CD4-positive, alpha-beta memory T cell (primary cell): ENCODE data around the gene FRMD4A. TPM values are rescaled to one million over a fixed set of nuclear protein-coding genes. Genes with fewer than 3 reads are reported as not detected.
A peak's percentile ranks its signal among the peaks of the same experiment; 100 is the strongest.

Experiments used
- CTCF ChIA-PET: fragments of 350-600 bp; sonication (Branson Sonifier 250); formaldehyde crosslinking; loops from one replicate; lab custom pipeline; 2021; ENCODE audit warnings: inconsistent platforms; ENCODE audit not compliant: partially characterized antibody; lab: Charles Lee
- POLR2A ChIA-PET: fragments of 350-600 bp; sonication (Branson Sonifier 250); formaldehyde crosslinking; loops from one replicate; lab custom pipeline; 2021; ENCODE audit not compliant: partially characterized antibody; lab: Charles Lee
- DNase-seq, 5 donors: peaks; one replicate each; pipeline versions ENCODE4 v3.0.0 to v3.0.0-alpha.2; 2020 to 2022; ENCODE audit warnings: mixed read lengths in 1 of 5
- H3K27ac ChIP-seq: one replicate; pipeline ENCODE4 v1.7.0; 2013; ENCODE audit warnings: low read depth, low read length
- H3K27me3 ChIP-seq: 2 replicates; pipeline ENCODE4 v1.7.0; 2013; ENCODE audit warnings: mild to moderate bottlenecking, low read length, moderate library complexity; ENCODE audit not compliant: insufficient read depth
- H3K36me3 ChIP-seq: 2 replicates; pipeline ENCODE4 v1.7.0; 2013; ENCODE audit warnings: mild to moderate bottlenecking, low read length, moderate library complexity; ENCODE audit not compliant: insufficient read depth
- H3K4me1 ChIP-seq: 2 replicates; pipeline ENCODE4 v1.7.0; 2013; ENCODE audit warnings: mild to moderate bottlenecking, low read length, moderate library complexity; ENCODE audit not compliant: insufficient read depth
- H3K4me3 ChIP-seq, 2 donors: one replicate each; pipeline ENCODE4 v1.7.0; 2013; ENCODE audit warnings: low read length in 2 of 2, mild to moderate bottlenecking in 1 of 2
- H3K9me3 ChIP-seq, 2 donors: one replicate each; pipeline ENCODE4 v1.7.0; 2013; ENCODE audit warnings: low read length in 2 of 2, control low read depth in 1 of 2; ENCODE audit not compliant: control insufficient read depth in 1 of 2
- H3K27ac Mint-ChIP-seq, 7 donors: one replicate each; pipeline ENCODE4 v1.8.0; 2020 to 2021; ENCODE audit warnings: mixed read lengths in 7 of 7, mild to moderate bottlenecking in 6 of 7, inconsistent platforms in 3 of 7, moderate library complexity in 3 of 7
- H3K27me3 Mint-ChIP-seq, 2 donors: one replicate each; pipeline ENCODE4 v1.8.0; 2020 to 2021; ENCODE audit warnings: mixed read lengths in 2 of 2
- H3K36me3 Mint-ChIP-seq, 2 donors: one replicate each; pipeline ENCODE4 v1.8.0; 2020 to 2021; ENCODE audit warnings: mixed read lengths in 2 of 2, inconsistent platforms in 1 of 2, mild to moderate bottlenecking in 1 of 2
- H3K4me1 Mint-ChIP-seq, 4 donors: one replicate each; pipeline ENCODE4 v1.8.0; 2020 to 2021; ENCODE audit warnings: mixed read lengths in 4 of 4, mild to moderate bottlenecking in 1 of 4
- H3K4me3 Mint-ChIP-seq, 8 donors: one replicate each; pipeline ENCODE4 v1.8.0; 2020 to 2021; ENCODE audit warnings: mixed read lengths in 8 of 8, mild to moderate bottlenecking in 7 of 8, moderate library complexity in 6 of 8, inconsistent platforms in 3 of 8
- H3K9me3 Mint-ChIP-seq, 8 donors: one replicate each; pipeline ENCODE4 v1.8.0; 2020 to 2021; ENCODE audit warnings: mixed read lengths in 8 of 8, mild to moderate bottlenecking in 5 of 8, inconsistent platforms in 3 of 8, moderate library complexity in 1 of 8
- intact Hi-C: fragments of 100-400 bp; cut with micrococcal nuclease; formaldehyde crosslinking; loops from one replicate; pipeline ENCODE4 v1.15.1; 2023
- polyA plus RNA-seq, 2 donors: library from polyadenylated mRNA; unstranded; fragments of 300-500 nt; fragmentation: Illumina TruSeq; gene quantifications; one replicate each; pipeline ENCODE4 v1.2.3, GENCODE V29; 2021
- total RNA-seq, 2 experiments: library from RNA; stranded (reverse); gene quantifications; one replicate each; pipeline ENCODE4 v1.2.3, GENCODE V29; 2021

The FRMD4A gene
- total and polyA plus RNA-seq, 4 experiments from 2014 or later = 0.89 to 2.4 (median 1.9) TPM; not detected in 1

DNA sequence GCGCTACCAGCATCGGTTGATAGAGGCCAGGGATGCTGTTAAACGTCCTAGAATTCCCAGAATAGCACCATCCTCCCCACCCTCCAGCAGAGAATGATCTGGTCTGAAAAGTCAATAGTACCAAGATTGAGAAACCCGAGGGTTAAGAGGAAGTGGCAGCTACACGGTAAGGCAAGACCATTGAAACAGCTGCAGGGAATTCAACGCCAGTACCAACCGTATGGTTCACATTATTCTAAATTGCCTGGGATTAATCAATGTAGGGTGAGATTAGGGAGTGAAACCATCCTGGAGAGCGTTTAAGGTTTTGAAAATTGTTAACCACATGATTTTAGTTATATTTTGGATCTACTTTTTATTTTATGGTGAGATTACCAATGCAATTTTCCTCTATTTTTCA is 391.8 kb downstream of the FRMD4A start:
- peaks cover 0 to 5% (median 4%) of the 10 kb centered on the region in 4 donors for H3K4me1 Mint-ChIP-seq
- Histone ChIP-seq H3K36me3 (no peaks in the 10 kb centered on the region), H3K27me3 (no peaks in the 10 kb centered on the region), H3K9me3 (no peaks in the 10 kb centered on the region), H3K4me3 (no peak overlapping the region), H3K4me1 (no peaks in the 10 kb centered on the region), H3K27ac (no peak overlapping the region)
- no peak overlapping the region for H3K27ac Mint-ChIP-seq
- H3K27me3 Mint-ChIP-seq = peaks cover 2 to 5% of the 10 kb centered on the region in 2 donors
- H3K36me3 Mint-ChIP-seq = peaks cover 0 to 4% of the 10 kb centered on the region in 2 donors
- ChIA-PET POLR2A (no interaction called here), CTCF (no interaction called here)
- H3K4me3 Mint-ChIP-seq = no peak overlapping the region
- intact Hi-C loops = no loop called here
- DNase-seq = no peak
- peaks cover 0 to 2% (median under 1%) of the 10 kb centered on the region in 8 donors for H3K9me3 Mint-ChIP-seq

DNA sequence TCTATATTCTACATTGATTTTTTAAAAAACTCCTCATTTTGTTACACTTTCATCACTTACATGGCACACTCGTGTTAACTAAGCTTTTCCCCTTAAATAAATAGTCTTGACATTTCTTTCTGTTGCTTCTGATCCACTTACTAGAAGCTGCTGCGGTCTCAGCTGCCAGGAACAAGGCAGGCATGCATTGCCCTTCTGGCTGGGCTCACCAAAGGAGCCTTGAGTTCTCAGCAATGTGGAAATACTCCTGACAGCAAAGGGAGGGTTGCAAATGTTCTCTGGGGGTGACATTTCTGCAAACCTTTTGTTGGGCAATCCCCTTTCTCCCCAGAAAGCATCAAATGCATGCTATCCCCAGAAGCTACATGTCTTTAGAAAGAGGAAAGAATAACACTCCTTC is 393.9 kb downstream of the FRMD4A start:
- no peaks in the 10 kb centered on the region for H3K36me3 ChIP-seq
- Mint-ChIP-seq H3K36me3 (peaks cover 0 to 4% of the 10 kb centered on the region in 2 donors), H3K4me1 (no peaks in the 10 kb centered on the region), H3K9me3 (peaks cover 0 to 5% (median 0%) of the 10 kb centered on the region in 8 donors), H3K4me3 (no peak overlapping the region), H3K27ac (no peak overlapping the region), H3K27me3 (peaks cover 2 to 5% of the 10 kb centered on the region in 2 donors)
- intact Hi-C loops = no loop called here
- H3K4me1 ChIP-seq = no peaks in the 10 kb centered on the region
- CTCF ChIA-PET = no interaction called here
- H3K9me3 ChIP-seq = no peaks in the 10 kb centered on the region
- H3K27me3 ChIP-seq = no peaks in the 10 kb centered on the region
- H3K27ac ChIP-seq = no peak overlapping the region
- POLR2A ChIA-PET = no interaction called here
- DNase-seq = no peak
- no peak overlapping the region for H3K4me3 ChIP-seq

DNA sequence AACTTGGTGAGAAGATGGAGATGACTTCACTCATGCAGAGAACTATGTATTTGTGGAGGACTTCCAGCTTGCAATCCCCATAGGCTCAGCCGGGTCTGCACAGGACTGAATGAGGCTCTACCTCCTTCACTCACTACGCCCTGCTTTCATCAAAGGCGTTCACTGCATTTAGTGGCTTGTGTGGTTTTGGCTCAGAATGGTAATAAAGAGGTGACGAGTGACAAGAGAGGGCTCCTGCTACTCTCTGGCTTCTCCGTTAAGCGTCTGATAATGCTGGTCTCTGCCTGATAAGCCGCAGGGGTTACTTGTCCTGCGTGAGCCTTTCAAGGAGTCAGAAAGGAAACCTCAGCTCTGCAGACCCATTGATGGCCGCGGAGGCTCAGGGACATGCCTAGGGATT is 400.6 kb downstream of the FRMD4A start:
- Histone ChIP-seq H3K4me1 (peaks cover 10% of the 10 kb centered on the region), H3K27ac (no peak overlapping the region), H3K9me3 (no peaks in the 10 kb centered on the region), H3K4me3 (no peak overlapping the region), H3K27me3 (no peaks in the 10 kb centered on the region), H3K36me3 (no peaks in the 10 kb centered on the region)
- H3K9me3 Mint-ChIP-seq = peaks cover 0 to 2% (median 0%) of the 10 kb centered on the region in 8 donors
- intact Hi-C loops = no loop called here
- peak overlapping the region in 6 of 8 donors; percentile 32 to 69 (median 58) for H3K4me3 Mint-ChIP-seq
- CTCF ChIA-PET = interaction anchor here (0.5 kb wide), 1 partner anchor 27 kb away, joined by 3 read pairs; no protein-coding TSS in a partner anchor
- H3K4me1 Mint-ChIP-seq = peaks cover 10 to 17% (median 15%) of the 10 kb centered on the region in 4 donors
- DNase-seq = peak; percentile 34 to 49 (median 40)
- H3K36me3 Mint-ChIP-seq = no peaks in the 10 kb centered on the region
- POLR2A ChIA-PET = no interaction called here
- peaks cover 2% of the 10 kb centered on the region in 2 donors for H3K27me3 Mint-ChIP-seq
- peak overlapping the region in 4 of 7 donors; percentile 19 to 65 (median 48) for H3K27ac Mint-ChIP-seq

DNA sequence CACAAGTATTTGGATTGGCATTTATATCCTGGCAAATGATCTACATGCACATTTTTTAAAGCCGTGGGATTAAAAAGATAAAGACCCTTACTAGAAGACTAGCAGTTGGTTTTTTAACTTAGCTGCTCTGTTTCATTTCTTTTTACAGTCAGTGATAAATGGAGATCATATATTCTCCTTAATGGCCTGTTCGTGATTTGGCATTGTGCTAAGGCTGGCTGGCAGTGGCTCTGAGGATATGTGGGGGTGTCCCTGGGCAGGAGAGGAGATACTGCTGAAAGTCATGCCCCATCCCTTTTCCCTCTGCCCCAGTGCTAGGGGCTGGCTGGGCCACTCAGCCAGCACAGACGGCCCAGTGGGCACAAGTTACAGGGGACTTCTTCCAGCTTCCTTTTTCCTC is 402.3 kb downstream of the FRMD4A start:
- no peaks in the 10 kb centered on the region for H3K36me3 Mint-ChIP-seq
- Histone ChIP-seq H3K36me3 (no peaks in the 10 kb centered on the region), H3K4me1 (peaks cover 10% of the 10 kb centered on the region), H3K4me3 (no peak overlapping the region), H3K27ac (no peak overlapping the region), H3K9me3 (no peaks in the 10 kb centered on the region), H3K27me3 (no peaks in the 10 kb centered on the region)
- no peaks in the 10 kb centered on the region for H3K9me3 Mint-ChIP-seq
- POLR2A ChIA-PET = no interaction called here
- DNase-seq = no peak
- H3K27ac Mint-ChIP-seq = peak overlapping the region in 1 of 7 donors; percentile 13
- CTCF ChIA-PET = no interaction called here
- intact Hi-C loops = no loop called here
- peaks cover 2% of the 10 kb centered on the region in 2 donors for H3K27me3 Mint-ChIP-seq
- no peak overlapping the region for H3K4me3 Mint-ChIP-seq
- peaks cover 10 to 19% (median 15%) of the 10 kb centered on the region in 4 donors for H3K4me1 Mint-ChIP-seq

DNA sequence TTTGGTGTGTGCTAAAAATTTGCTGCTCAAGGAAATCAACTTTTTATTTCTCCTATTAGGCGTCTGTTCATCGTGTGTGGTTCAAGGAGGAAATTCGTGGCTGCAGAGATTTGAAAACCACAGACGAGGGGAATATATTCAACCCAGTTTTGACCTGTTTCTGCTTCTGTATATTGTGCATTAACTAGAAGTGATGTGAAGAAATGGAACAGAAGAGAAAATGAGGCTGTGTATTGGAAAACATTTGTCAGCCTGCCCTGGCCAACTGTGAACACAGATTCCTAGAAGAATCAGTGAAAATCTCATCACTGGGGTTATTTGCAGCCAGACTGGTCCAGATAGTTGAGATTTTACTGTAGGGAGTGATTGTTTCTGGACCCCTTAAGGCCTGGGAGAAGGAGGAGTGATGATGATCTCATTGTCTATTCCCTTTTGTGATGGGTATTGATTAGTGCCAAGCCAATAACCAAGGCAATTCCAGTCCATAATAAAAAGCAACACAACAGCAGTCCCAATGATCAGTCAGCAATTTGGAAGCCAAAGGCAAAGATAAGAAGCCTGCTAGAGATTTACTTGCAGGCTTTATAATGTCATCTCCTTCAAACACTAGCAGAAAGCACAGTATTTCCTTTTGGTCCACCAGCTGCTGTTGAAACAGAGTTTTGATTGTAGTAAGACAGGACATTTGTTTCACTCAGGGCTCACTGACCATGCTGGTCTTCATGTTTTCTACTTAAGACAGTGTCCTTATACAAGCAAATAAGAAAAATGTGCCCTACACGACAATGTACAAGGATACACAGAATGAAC is 404.5 kb downstream of the FRMD4A start:
- DNase-seq = no peak
- intact Hi-C loops = no loop called here
- H3K9me3 Mint-ChIP-seq = no peaks in the 10 kb centered on the region
- ChIA-PET POLR2A (no interaction called here), CTCF (no interaction called here)
- H3K36me3 ChIP-seq = no peaks in the 10 kb centered on the region
- peaks cover 10 to 19% (median 15%) of the 10 kb centered on the region in 4 donors for H3K4me1 Mint-ChIP-seq
- no peak overlapping the region for H3K4me3 Mint-ChIP-seq
- no peaks in the 10 kb centered on the region for H3K9me3 ChIP-seq
- H3K36me3 Mint-ChIP-seq = no peaks in the 10 kb centered on the region
- peaks cover 2% of the 10 kb centered on the region in 2 donors for H3K27me3 Mint-ChIP-seq
- H3K27me3 ChIP-seq = no peaks in the 10 kb centered on the region
- peaks cover 10% of the 10 kb centered on the region for H3K4me1 ChIP-seq
- H3K27ac Mint-ChIP-seq = peak overlapping the region in 1 of 7 donors; percentile 36
- H3K27ac ChIP-seq = no peak overlapping the region
- H3K4me3 ChIP-seq = no peak overlapping the region

DNA sequence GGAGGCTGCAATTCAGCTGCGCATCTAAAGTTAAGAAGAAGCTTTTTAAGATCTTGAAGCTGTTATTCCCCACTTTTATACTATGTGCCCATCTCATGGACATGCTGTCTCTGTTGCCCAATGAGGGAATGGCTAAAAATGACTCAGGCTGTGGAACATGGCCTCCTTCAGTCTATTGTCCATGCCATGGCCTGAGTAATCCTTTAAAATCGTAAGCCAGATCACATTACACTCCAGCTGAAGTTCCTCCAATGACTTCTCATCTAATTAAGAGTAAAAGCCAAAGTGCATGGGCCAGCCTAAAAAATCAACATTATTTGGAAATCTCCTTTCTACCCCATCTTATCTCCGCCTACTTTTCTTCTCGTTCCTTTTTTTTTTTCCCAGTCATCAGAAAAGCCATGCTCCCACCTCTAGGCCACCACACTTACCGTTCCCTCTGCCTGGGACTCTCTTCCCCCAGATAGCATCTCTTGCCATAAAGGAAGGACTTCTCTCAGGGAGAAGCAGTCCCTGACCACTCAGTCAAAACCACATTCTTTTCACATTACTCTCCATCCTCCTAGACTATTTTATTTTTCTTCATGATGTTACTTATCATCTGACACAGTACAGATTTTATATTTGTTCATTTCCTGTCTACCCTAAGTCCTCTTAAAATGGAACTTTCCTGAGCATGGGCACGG is 406.5 kb downstream of the FRMD4A start:
- H3K27me3 ChIP-seq = no peaks in the 10 kb centered on the region
- no peak for DNase-seq
- no peak overlapping the region for H3K27ac ChIP-seq
- H3K4me3 Mint-ChIP-seq = no peak overlapping the region
- POLR2A ChIA-PET = no interaction called here
- no peak overlapping the region for H3K4me3 ChIP-seq
- H3K36me3 ChIP-seq = no peaks in the 10 kb centered on the region
- H3K4me1 Mint-ChIP-seq = peaks cover 0 to 10% (median 5%) of the 10 kb centered on the region in 4 donors
- H3K27me3 Mint-ChIP-seq = peaks cover 0 to 3% of the 10 kb centered on the region in 2 donors
- H3K27ac Mint-ChIP-seq = no peak overlapping the region
- CTCF ChIA-PET = no interaction called here
- H3K4me1 ChIP-seq = no peaks in the 10 kb centered on the region
- no peaks in the 10 kb centered on the region for H3K9me3 Mint-ChIP-seq
- no peaks in the 10 kb centered on the region for H3K9me3 ChIP-seq
- intact Hi-C loops = no loop called here
- H3K36me3 Mint-ChIP-seq = no peaks in the 10 kb centered on the region

DNA sequence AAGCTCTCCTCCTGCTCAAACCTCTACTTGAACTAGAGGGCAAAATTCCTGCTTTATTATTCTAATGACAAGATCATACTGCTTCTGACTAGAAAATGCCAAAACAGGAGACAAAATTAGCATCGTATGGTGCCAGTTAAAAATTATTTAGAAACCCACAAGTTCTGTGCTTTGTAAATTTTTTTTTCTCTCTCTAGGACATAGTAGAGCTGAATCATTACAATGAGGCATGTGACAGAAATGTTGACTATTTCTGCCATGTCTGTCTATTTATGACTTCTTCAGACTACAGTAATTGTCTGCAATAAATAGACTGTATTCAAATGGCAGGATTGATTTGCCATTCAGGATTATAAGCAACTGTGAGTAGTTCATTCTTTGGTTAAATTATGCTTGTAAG is 408.1 kb downstream of the FRMD4A start:
- no peak for DNase-seq
- Mint-ChIP-seq H3K27ac (no peak overlapping the region), H3K9me3 (no peaks in the 10 kb centered on the region), H3K4me1 (peaks cover 0 to 10% (median 6%) of the 10 kb centered on the region in 4 donors), H3K36me3 (no peaks in the 10 kb centered on the region), H3K4me3 (no peak overlapping the region), H3K27me3 (peaks cover 0 to 3% of the 10 kb centered on the region in 2 donors)
- Histone ChIP-seq H3K4me1 (no peaks in the 10 kb centered on the region), H3K27me3 (no peaks in the 10 kb centered on the region), H3K4me3 (no peak overlapping the region), H3K9me3 (no peaks in the 10 kb centered on the region), H3K36me3 (no peaks in the 10 kb centered on the region), H3K27ac (no peak overlapping the region)
- ChIA-PET CTCF (interaction anchor here (1.0 kb wide), 1 partner anchor 9 kb away, joined by 3 read pairs; no protein-coding TSS in a partner anchor), POLR2A (no interaction called here)
- intact Hi-C loops = no loop called here
